Right cardiac atrium (tissue), 5 donors: ENCODE data around the gene PAOX. TPM values are rescaled to one million over a fixed set of nuclear protein-coding genes. Genes with fewer than 3 reads are reported as not detected.
"Not testable (repeated sequence)": the region's sequence is repeated elsewhere in the genome, so short reads cannot be mapped to it uniquely, and the experiment has no call there.

Experiments used
- ATAC-seq, 2 donors: fragments of 200-7000 bp; cut with Tn5 transposase; one replicate each; pipeline versions ENCODE4 v1.8.0 to v1.9.1; 2020; ENCODE audit warnings: moderate library complexity in 2 of 2, mild to moderate bottlenecking in 1 of 2
- DNase-seq, 3 donors: peaks; one replicate each; pipeline ENCODE4 v3.0.0-alpha.2; 2020
- H3K27ac ChIP-seq: one replicate; pipeline ENCODE4 v1.5.1; 2013; ENCODE audit warnings: mild to moderate bottlenecking, low read length, control low read depth, moderate library complexity
- H3K27me3 ChIP-seq: one replicate; pipeline ENCODE4 v1.6.1; 2013; ENCODE audit not compliant: control insufficient read depth, insufficient read depth
- H3K4me1 ChIP-seq: one replicate; pipeline ENCODE4 v1.6.1; 2013; ENCODE audit warnings: low read length; ENCODE audit not compliant: control insufficient read depth, insufficient read depth
- H3K4me3 ChIP-seq: one replicate; pipeline ENCODE4 v1.5.1; 2013; ENCODE audit warnings: low read length, control low read depth
- H3K9me3 ChIP-seq: one replicate; pipeline ENCODE4 v1.6.1; 2013; ENCODE audit warnings: low read length; ENCODE audit not compliant: control insufficient read depth
- WGBS: extraction: QIAGEN DNeasy Blood & Tissue Kit; methylation state at CpG from one replicate; pipeline ENCODE4 v1.1.7; 2013; 5-methylcytosine and 5-hydroxymethylcytosine counted together
- intact Hi-C, 4 donors: fragments of 100-400 bp; cut with DNase I; formaldehyde crosslinking; loops; one replicate each; pipeline versions ENCODE4 v1.11.0 to v1.14.0; 2022 to 2023
- polyA plus RNA-seq: library from polyadenylated mRNA; stranded (reverse); fragments of 200-250 nt; gene quantifications from one replicate; pipeline ENCODE4 v1.2.3, GENCODE V29; 2013
- total RNA-seq, 4 donors: library from RNA; stranded (reverse); fragmentation: NEBNext Ultra II Directional; extraction: Animal tissue kit (Norgen Biotek cat#: 25700); gene quantifications; one replicate each; pipeline ENCODE4 v1.2.1, GENCODE V29; 2021
- donor health status: healthy with polysubstance abuse.
- donor health status: DM: no; HTN: yes; CAD: no.
- donor health status: DM: no; HTN: no; CAD: no.
- donor health status: DM: no; HTN: yes; CAD: no; lungs with severe emphysema.
- donor health status: DM: yes; HTN: yes; CAD: no.

Gene PAOX
- total and polyA plus RNA-seq, 5 donors, result 2.7 to 3.4 (median 3.0) TPM

GRCh38 chr10:133377025-133377817, 1.8 kb upstream of the PAOX start:
- WGBS, result 91% methylated on average over 30 of the region's 30 CpGs
- no peak for ATAC-seq
- Histone ChIP-seq H3K27me3 (no peaks in the 10 kb centered on the region), H3K4me1 (peaks cover 4% of the 10 kb centered on the region), H3K4me3 (no peak overlapping the region), H3K9me3 (no peaks in the 10 kb centered on the region), H3K27ac (no peak overlapping the region)
- DNase-seq, result peak in 1 of 3 donors; percentile 55
- intact Hi-C loops, result no loop called here

- Histone ChIP-seq H3K9me3 (no peaks in the 10 kb centered on the region), H3K4me3 (peak overlapping the region; percentile 80), H3K27ac (peak overlapping the region; percentile 39), H3K27me3 (no peaks in the 10 kb centered on the region), H3K4me1 (peaks cover 4% of the 10 kb centered on the region)
- DNase-seq, result no peak
- WGBS, result 24% methylated on average over 20 of the region's 20 CpGs
- ATAC-seq, result peak; percentile 0 to 12
- intact Hi-C loops, result no loop called here
These were observed 1.2 kb upstream of the PAOX start for GRCh38 chr10:133377818-133378250.

- Histone ChIP-seq H3K4me1 (peaks cover 4% of the 10 kb centered on the region), H3K9me3 (no peaks in the 10 kb centered on the region), H3K4me3 (peak overlapping the region; percentile 80), H3K27me3 (no peaks in the 10 kb centered on the region), H3K27ac (peak overlapping the region; percentile 66)
- intact Hi-C loops, result no loop called here
- ATAC-seq, result peak; percentile 84 to 88
- DNase-seq, result peak; percentile 74 to 90 (median 90)
- WGBS, result under 1% methylated on average over 80 of the region's 90 CpGs
These were observed 588 bp upstream of the PAOX start for GRCh38 chr10:133378251-133379096.

GRCh38 chr10:133379801-133380666, 972 bp downstream of the PAOX start:
- H3K27ac ChIP-seq, result no peak overlapping the region
- H3K9me3 ChIP-seq, result no peaks in the 10 kb centered on the region
- DNase-seq (peak; percentile 42 to 76 (median 75)), ATAC-seq (peak; percentile 0 to 9)
- intact Hi-C loops, result no loop called here
- peak overlapping the region; percentile 92 for H3K4me3 ChIP-seq
- peaks cover 4% of the 10 kb centered on the region for H3K4me1 ChIP-seq
- 92% methylated on average over 36 of the region's 36 CpGs for WGBS
- H3K27me3 ChIP-seq, result no peaks in the 10 kb centered on the region

GRCh38 chr10:133381036-133381435, 2.0 kb downstream of the PAOX start:
- Histone ChIP-seq H3K9me3 (no peaks in the 10 kb centered on the region), H3K27ac (no peak overlapping the region), H3K4me1 (peaks cover 4% of the 10 kb centered on the region), H3K4me3 (no peak overlapping the region), H3K27me3 (no peaks in the 10 kb centered on the region)
- intact Hi-C loops, result no loop called here
- WGBS, result 84% methylated on average over 8 of the region's 8 CpGs
- ATAC-seq, result no peak
- peak in 2 of 3 donors; percentile 40 to 49 for DNase-seq

GRCh38 chr10:133383551-133383950, 4.5 kb downstream of the PAOX start:
- Histone ChIP-seq H3K4me1 (peaks cover 4% of the 10 kb centered on the region), H3K27ac (no peak overlapping the region), H3K27me3 (no peaks in the 10 kb centered on the region), H3K4me3 (no peak overlapping the region), H3K9me3 (no peaks in the 10 kb centered on the region)
- intact Hi-C loops, result no loop called here
- DNase-seq (peak in 1 of 3 donors; percentile 9), ATAC-seq (no peak)
- WGBS, result 93% methylated on average over 4 of the region's 4 CpGs

GRCh38 chr10:133384071-133384470, 5.0 kb downstream of the PAOX start:
- 90% methylated on average over 13 of the region's 13 CpGs for WGBS
- H3K9me3 ChIP-seq, result no peaks in the 10 kb centered on the region
- H3K4me1 ChIP-seq, result peaks cover 4% of the 10 kb centered on the region
- H3K4me3 ChIP-seq, result no peak overlapping the region
- no peak for ATAC-seq
- DNase-seq, result peak in 2 of 3 donors; percentile 11 to 31
- intact Hi-C loops, result no loop called here
- no peaks in the 10 kb centered on the region for H3K27me3 ChIP-seq
- no peak overlapping the region for H3K27ac ChIP-seq

GRCh38 chr10:133385214-133385613, 6.2 kb downstream of the PAOX start:
- 92% methylated on average over 2 of the region's 2 CpGs for WGBS
- peak in 2 of 3 donors; percentile 4 to 23 for DNase-seq
- intact Hi-C loops, result no loop called here

GRCh38 chr10:133386951-133387350, 7.9 kb downstream of the PAOX start:
- 100% methylated on average over 4 of the region's 4 CpGs for WGBS
- intact Hi-C loops, result not testable (repeated sequence)

More at GRCh38 chr10:133385214-133385613, 6.2 kb downstream of the PAOX start:
- no peaks in the 10 kb centered on the region for H3K4me1 ChIP-seq
- no peak overlapping the region for H3K27ac ChIP-seq
- no peak overlapping the region for H3K4me3 ChIP-seq
- no peaks in the 10 kb centered on the region for H3K27me3 ChIP-seq
- ATAC-seq, result no peak
- H3K9me3 ChIP-seq, result no peaks in the 10 kb centered on the region

GRCh38 chr10:133388236-133388972, 9.3 kb downstream of the PAOX start:
- no peaks in the 10 kb centered on the region for H3K9me3 ChIP-seq
- intact Hi-C loops, result no loop called here
- DNase-seq, result peak in 2 of 3 donors; percentile 5 to 14
- ATAC-seq, result no peak
- H3K4me3 ChIP-seq, result no peak overlapping the region
- no peaks in the 10 kb centered on the region for H3K4me1 ChIP-seq
- 86% methylated on average over 17 of the region's 17 CpGs for WGBS
- no peaks in the 10 kb centered on the region for H3K27me3 ChIP-seq
- no peak overlapping the region for H3K27ac ChIP-seq

More at GRCh38 chr10:133386951-133387350, 7.9 kb downstream of the PAOX start:
- not testable (repeated sequence) for H3K4me3 ChIP-seq, H3K27ac ChIP-seq, H3K27me3 ChIP-seq, H3K9me3 ChIP-seq, H3K4me1 ChIP-seq, ATAC-seq
- peak in 1 of 3 donors; percentile 22 for DNase-seq
